22Rv1 (cell line): Measurements from ENCODE around the gene TMEM11.

Experiments
- H3K27ac ChIP-seq: fragments of 450-650 bp; 2 replicates; pipeline ENCODE4 v1.5.1; 2017
- CTCF ChIP-seq: fragments of 450-650 bp; IDR thresholded peaks from 2 replicates; pipeline ENCODE4 v1.5.1; 2017; ENCODE audit warnings: mild to moderate bottlenecking
- ZFX ChIP-seq: fragments of 450-650 bp; IDR thresholded peaks from 2 replicates; pipeline ENCODE4 v1.6.1; 2017; ENCODE audit warnings: antibody characterized with exemption, borderline replicate concordance

Gene TMEM11

GRCh38 chr17:21214015-21214776 lies at the start of gene TMEM11:
TSS of gene TMEM11 (minus strand) at chr17:21214161. CDS start at chr17:21214152, 9 bp downstream.
- no peak for TF ChIP-seq ZFX
- TF ChIP-seq CTCF = peak; percentile 22; the same call in 1 of the 2 replicates
- peak within 1 kb of the TSS; percentile 90 for H3K27ac ChIP-seq

- TF ChIP-seq CTCF = no peak
- no peak for TF ChIP-seq ZFX
- no peak overlapping the region for H3K27ac ChIP-seq
These were observed 49.4 kb upstream of the TMEM11 start for GRCh38 chr17:21263376-21263775.

- H3K27ac ChIP-seq = no peak overlapping the region
- TF ChIP-seq CTCF (no peak), ZFX (no peak)
These were observed 48.5 kb upstream of the TMEM11 start for GRCh38 chr17:21262259-21262993.

- H3K27ac ChIP-seq = no peak overlapping the region
- TF ChIP-seq ZFX (no peak), CTCF (no peak)
These were observed 44.6 kb upstream of the TMEM11 start for GRCh38 chr17:21258593-21258992.

GRCh38 chr17:21253646-21254441 lies 39.9 kb upstream of the TMEM11 start:
- TF ChIP-seq CTCF = no peak
- no peak for TF ChIP-seq ZFX
- no peak overlapping the region for H3K27ac ChIP-seq

- TF ChIP-seq CTCF (0 out of 2 replicates have a peak, but pooled peaks have one; percentile 23), ZFX (no peak)
- H3K27ac ChIP-seq = no peak within 1 kb of the TSS
These were observed 39.1 kb upstream of the TMEM11 start, which contains the start of gene NATD1 for GRCh38 chr17:21252796-21253645. TSS of gene NATD1 (minus strand) at chr17:21253410. CDS start at chr17:21253264, 146 bp downstream.
